ENCODE data around the gene OS9. TPM values are rescaled to one million over a fixed set of nuclear protein-coding genes. Genes with fewer than 3 reads are reported as not detected.
A peak's percentile ranks its signal among the peaks of the same experiment; 100 is the strongest.

The OS9 gene
- total and polyA plus RNA-seq, 7 donors, result 69.1 to 243 (median 140) TPM

DNA sequence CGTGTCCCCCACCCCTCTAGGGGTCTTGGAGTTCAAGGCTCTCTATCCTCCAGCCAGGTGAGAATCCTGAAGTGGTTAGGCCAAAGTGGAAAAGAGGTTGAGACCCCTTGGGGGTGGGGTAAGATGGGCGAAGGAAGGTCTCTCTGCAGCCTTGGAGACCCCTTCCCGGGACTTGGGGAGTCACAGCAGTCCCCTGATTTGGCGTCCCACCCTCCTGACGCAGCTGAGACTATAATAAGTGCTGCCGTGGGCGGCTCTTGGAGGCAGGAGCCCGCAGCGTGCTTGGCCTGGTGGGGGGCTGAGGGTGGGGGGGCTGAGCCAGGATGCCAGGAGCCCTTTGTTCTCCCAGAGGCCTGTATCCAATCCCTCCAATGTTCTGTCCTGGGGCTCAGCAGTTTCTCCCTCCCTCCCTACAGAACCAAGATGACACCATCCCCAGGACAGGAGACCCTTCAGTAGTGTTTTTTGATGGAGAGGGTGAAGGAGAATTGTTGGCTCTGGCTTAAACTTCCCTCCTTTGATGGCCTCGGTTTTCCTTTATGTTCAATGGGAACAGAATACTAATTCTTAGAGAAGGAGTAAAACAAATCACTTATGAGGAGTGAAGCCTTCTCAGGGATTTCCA, 46.1 kb downstream of the OS9 start:
- no peak for DNase-seq
- no peak overlapping the region for H3K27ac ChIP-seq
- no peak for TF ChIP-seq POLR2AphosphoS5 (IDR thresholded peaks at IDR 0.05)
- no peak for TF ChIP-seq EP300 (IDR thresholded peaks at IDR 0.05)
- TF ChIP-seq, protein P1, sequence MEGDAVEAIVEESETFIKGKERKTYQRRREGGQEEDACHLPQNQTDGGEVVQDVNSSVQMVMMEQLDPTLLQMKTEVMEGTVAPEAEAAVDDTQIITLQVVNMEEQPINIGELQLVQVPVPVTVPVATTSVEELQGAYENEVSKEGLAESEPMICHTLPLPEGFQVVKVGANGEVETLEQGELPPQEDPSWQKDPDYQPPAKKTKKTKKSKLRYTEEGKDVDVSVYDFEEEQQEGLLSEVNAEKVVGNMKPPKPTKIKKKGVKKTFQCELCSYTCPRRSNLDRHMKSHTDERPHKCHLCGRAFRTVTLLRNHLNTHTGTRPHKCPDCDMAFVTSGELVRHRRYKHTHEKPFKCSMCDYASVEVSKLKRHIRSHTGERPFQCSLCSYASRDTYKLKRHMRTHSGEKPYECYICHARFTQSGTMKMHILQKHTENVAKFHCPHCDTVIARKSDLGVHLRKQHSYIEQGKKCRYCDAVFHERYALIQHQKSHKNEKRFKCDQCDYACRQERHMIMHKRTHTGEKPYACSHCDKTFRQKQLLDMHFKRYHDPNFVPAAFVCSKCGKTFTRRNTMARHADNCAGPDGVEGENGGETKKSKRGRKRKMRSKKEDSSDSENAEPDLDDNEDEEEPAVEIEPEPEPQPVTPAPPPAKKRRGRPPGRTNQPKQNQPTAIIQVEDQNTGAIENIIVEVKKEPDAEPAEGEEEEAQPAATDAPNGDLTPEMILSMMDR (IDR thresholded peaks at IDR 0.05), result no peak
- TF ChIP-seq POLR2A (IDR thresholded peaks at IDR 0.05), result no peak
- H3K4me3 ChIP-seq, result no peak overlapping the region
- peaks cover 38 to 62% (median 43%) of the 10 kb centered on the region in 3 donors for H3K27me3 ChIP-seq
- H3K36me3 ChIP-seq, result no peaks in the 10 kb centered on the region
- intact Hi-C loops (cut with DNase I), result no loop called here
- peaks cover 0 to 45% (median 42%) of the 10 kb centered on the region in 4 donors for H3K4me1 ChIP-seq
- H3K9me3 ChIP-seq, result no peaks in the 10 kb centered on the region
- 33 to 53% methylated on average over 10 of the region's 10 CpGs for WGBS, 2 donors

DNA sequence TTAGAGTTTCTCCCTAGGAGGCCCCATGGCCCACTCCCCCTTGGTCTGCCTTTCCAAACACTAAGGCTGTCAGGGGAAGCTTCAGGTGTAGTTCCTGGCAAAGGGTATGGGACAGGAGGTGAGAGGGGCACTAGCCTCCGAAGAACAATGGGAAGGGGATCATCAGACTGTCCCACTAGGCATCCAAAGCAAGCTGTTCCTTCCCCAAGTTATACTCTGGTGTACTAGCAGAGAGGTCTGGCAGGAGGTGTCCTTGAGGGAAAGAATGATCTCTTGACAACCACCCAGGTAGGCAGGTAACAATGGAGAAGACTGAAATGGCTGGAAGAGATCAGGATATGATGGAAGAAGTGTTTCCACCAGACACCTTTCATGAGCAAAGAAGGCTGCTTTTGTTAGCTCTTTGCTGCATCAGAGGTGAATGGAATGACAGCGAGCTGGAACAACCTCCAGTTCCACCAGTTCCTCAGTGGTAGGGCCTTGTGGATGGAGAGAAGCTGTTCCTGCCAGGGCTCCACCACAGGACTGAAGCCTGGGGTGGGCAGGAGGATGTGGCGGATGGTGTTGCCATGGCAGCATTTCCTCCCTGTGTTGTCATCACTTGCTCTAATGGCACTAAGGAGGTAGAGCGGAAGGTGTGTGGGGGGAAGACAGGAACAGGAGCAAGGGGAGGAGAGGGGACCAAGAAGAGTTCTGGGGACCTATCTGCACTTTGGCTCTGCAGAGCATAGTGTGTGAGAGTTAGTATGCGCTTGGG, 46.9 kb downstream of the OS9 start:
- 42 to 71% methylated on average over 5 of the region's 5 CpGs for WGBS, 2 donors
- intact Hi-C loops (cut with DNase I), result no loop called here

DNA sequence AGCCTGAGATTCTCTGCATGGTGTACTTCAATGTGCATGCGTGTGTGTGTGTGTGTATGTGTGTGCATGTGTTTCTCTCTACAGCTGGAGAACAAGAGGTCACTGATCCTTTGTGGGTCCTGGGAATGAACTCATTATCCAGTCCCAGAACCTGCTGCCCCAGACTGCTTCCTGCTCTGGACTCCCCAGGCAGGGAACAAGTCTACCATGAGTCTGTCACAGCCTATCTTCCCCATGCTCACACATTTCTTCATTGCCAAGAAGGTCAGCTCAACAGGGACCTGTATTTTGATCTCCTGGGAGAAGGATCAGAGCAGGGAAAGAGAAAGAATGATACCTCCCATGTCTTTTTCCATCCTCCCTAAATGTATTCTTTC, 47.5 kb downstream of the OS9 start:
- DNase-seq, result no peak

More for the DNA sequence above, 46.9 kb downstream of the OS9 start:
- H3K36me3 ChIP-seq, result no peaks in the 10 kb centered on the region
- H3K4me3 ChIP-seq, result no peak overlapping the region
- TF ChIP-seq, protein P1 (IDR thresholded peaks at IDR 0.05), result no peak
- no peak for TF ChIP-seq POLR2A (IDR thresholded peaks at IDR 0.05)
- no peak for TF ChIP-seq POLR2AphosphoS5 (IDR thresholded peaks at IDR 0.05)
- TF ChIP-seq EP300 (IDR thresholded peaks at IDR 0.05), result no peak
- no peaks in the 10 kb centered on the region for H3K9me3 ChIP-seq
- peaks cover 0 to 49% (median 42%) of the 10 kb centered on the region in 4 donors for H3K4me1 ChIP-seq
- no peak for DNase-seq
- peaks cover 33 to 54% (median 35%) of the 10 kb centered on the region in 3 donors for H3K27me3 ChIP-seq
- H3K27ac ChIP-seq, result no peak overlapping the region

DNA sequence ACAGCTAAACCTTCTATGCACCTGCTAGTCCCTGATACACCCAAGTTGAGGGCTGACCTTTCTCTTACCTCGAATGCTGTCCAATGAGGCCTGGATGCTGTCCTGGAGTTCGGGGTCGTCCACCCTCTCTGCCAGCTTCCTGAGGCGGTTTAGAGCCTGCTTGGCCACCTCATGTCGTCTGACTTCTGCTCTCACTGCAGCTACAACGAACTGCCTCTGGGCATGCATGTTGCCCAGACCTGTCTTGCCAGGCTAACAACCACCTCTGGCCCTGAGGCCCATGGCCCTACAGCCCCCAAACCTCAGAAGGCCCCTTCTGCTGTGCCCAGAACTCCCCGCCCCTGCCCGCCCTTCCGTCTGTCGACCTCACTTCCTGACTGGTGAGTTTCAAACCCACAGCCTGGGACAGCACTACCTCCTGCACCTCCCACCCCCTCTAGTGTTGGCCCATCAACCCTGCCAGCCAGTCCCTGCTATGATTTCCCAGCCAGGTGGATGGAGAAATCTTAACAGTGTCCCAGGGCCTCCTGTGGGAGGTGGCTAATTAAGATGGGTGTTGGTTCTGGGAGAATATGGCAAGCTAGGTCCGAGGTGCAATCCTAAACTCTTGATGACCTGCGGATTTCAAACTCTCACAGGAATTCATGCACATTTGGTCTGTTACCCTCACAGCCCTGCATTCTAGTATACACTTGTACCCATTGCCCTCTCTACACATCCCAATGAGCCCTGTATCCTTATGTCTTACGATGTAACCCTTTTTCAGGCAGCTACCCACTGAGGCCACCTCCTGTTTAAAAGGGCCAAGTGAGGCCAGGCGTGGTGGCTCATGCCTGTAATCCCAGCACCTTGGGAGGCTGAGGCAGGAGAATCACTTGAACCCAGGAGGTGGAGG, 48.2 kb downstream of the OS9 start:
- no peak overlapping the region for H3K27ac ChIP-seq
- 31 to 41% methylated on average over 14 of the region's 14 CpGs for WGBS, 2 donors
- TF ChIP-seq POLR2AphosphoS5 (IDR thresholded peaks at IDR 0.05), result no peak
- no peak for TF ChIP-seq POLR2A (IDR thresholded peaks at IDR 0.05)
- TF ChIP-seq EP300 (IDR thresholded peaks at IDR 0.05), result no peak
- TF ChIP-seq, protein P1 (IDR thresholded peaks at IDR 0.05), result no peak
- H3K27me3 ChIP-seq, result peaks cover 22 to 42% (median 22%) of the 10 kb centered on the region in 3 donors
- intact Hi-C loops (cut with DNase I), result no loop called here
- H3K4me3 ChIP-seq, result peak overlapping the region in 2 of 4 donors; percentile 8 to 20
- H3K36me3 ChIP-seq, result peaks cover 0 to 8% (median 4%) of the 10 kb centered on the region in 4 donors
- H3K4me1 ChIP-seq, result peaks cover 0 to 36% (median 33%) of the 10 kb centered on the region in 4 donors
- DNase-seq, result no peak
- H3K9me3 ChIP-seq, result no peaks in the 10 kb centered on the region

More for the DNA sequence above, 47.5 kb downstream of the OS9 start:
- 35 to 75% methylated on average over 1 of the region's 1 CpG for WGBS, 2 donors
- intact Hi-C loops (cut with DNase I), result no loop called here
- no peaks in the 10 kb centered on the region for H3K9me3 ChIP-seq
- peaks cover 0 to 2% (median under 1%) of the 10 kb centered on the region in 4 donors for H3K36me3 ChIP-seq
- H3K27ac ChIP-seq, result no peak overlapping the region
- no peak for TF ChIP-seq POLR2A (IDR thresholded peaks at IDR 0.05)
- TF ChIP-seq POLR2AphosphoS5 (IDR thresholded peaks at IDR 0.05), result no peak
- TF ChIP-seq, protein P1 (IDR thresholded peaks at IDR 0.05), result no peak
- H3K27me3 ChIP-seq, result peaks cover 29 to 49% (median 29%) of the 10 kb centered on the region in 3 donors
- H3K4me1 ChIP-seq, result peaks cover 0 to 43% (median 40%) of the 10 kb centered on the region in 4 donors
- H3K4me3 ChIP-seq, result peak overlapping the region in 2 of 4 donors; percentile 8 to 20

Data from sigmoid colon (tissue), 7 donors.